Measurements from ENCODE around the gene REG4. TPM values are rescaled to one million over a fixed set of nuclear protein-coding genes. Genes with fewer than 3 reads are reported as not detected.

REG4 gene
- total RNA-seq, 4 donors from 2014 or later, result not detected

DNA sequence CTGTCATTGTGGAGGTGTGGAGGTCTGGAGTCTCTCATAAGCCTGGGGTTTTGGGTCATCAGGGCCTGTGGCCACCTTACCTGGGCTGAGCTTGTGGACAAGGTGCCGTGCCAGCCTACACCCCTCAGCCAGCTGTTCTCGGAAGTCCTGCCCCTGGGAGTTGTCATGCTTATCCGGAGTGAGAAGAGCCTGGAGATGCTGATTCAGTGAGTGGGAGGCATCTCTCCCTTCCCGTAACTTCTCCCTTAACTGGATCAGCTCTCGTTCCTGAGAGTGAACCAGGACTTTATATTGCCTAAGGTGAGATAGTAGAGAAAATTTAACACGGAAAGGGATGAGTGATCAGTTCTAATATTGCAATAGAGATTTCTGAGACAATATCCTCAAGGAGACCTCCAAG lies 30.0 kb upstream of the REG4 start:
- TF ChIP-seq EP300 (IDR thresholded peaks at IDR 0.05) (no peak), POLR2A (IDR thresholded peaks at IDR 0.05) (no peak), CTCF (IDR thresholded peaks at IDR 0.05) (no peak), POLR2AphosphoS5 (IDR thresholded peaks at IDR 0.05) (no peak)
- Histone ChIP-seq H3K4me1 (no peaks in the 10 kb centered on the region), H3K9me3 (no peaks in the 10 kb centered on the region), H3K27me3 (no peaks in the 10 kb centered on the region), H3K4me3 (no peak overlapping the region), H3K36me3 (no peaks in the 10 kb centered on the region), H3K27ac (no peak overlapping the region)
- WGBS, 2 donors (ENCODE audit: low coverage in 1 of 2), result 73 to 90% methylated on average over 2 to 3 of the region's 6 CpGs
- ATAC-seq, result no peak

- Histone ChIP-seq H3K9me3 (no peaks in the 10 kb centered on the region), H3K4me3 (no peak overlapping the region), H3K27ac (no peak overlapping the region), H3K36me3 (no peaks in the 10 kb centered on the region), H3K27me3 (no peaks in the 10 kb centered on the region), H3K4me1 (no peaks in the 10 kb centered on the region)
- 47 to 67% methylated on average over 1 of the region's 1 CpG for WGBS, 2 donors (ENCODE audit: low coverage in 1 of 2)
- no peak for TF ChIP-seq EP300 (IDR thresholded peaks at IDR 0.05)
- TF ChIP-seq POLR2AphosphoS5 (IDR thresholded peaks at IDR 0.05), result no peak
- no peak for TF ChIP-seq POLR2A (IDR thresholded peaks at IDR 0.05)
- TF ChIP-seq CTCF (IDR thresholded peaks at IDR 0.05), result no peak
- ATAC-seq, result no peak
These were observed 29.5 kb upstream of the REG4 start for GRCh38 chr1:119840745-119841144.

- no peaks in the 10 kb centered on the region for H3K27me3 ChIP-seq
- no peak for TF ChIP-seq POLR2A (IDR thresholded peaks at IDR 0.05)
- TF ChIP-seq CTCF (IDR thresholded peaks at IDR 0.05), result no peak
- TF ChIP-seq POLR2AphosphoS5 (IDR thresholded peaks at IDR 0.05), result no peak
- TF ChIP-seq EP300 (IDR thresholded peaks at IDR 0.05), result no peak
- WGBS, 2 donors (ENCODE audit: low coverage in 1 of 2), result 60 to 83% methylated on average over 2 to 3 of the region's 3 CpGs
- no peaks in the 10 kb centered on the region for H3K9me3 ChIP-seq
- no peaks in the 10 kb centered on the region for H3K36me3 ChIP-seq
- no peak for ATAC-seq
- no peak overlapping the region for H3K4me3 ChIP-seq
- no peak overlapping the region for H3K27ac ChIP-seq
- H3K4me1 ChIP-seq, result no peaks in the 10 kb centered on the region
These were observed 27.0 kb upstream of the REG4 start for GRCh38 chr1:119838236-119838635.

DNA sequence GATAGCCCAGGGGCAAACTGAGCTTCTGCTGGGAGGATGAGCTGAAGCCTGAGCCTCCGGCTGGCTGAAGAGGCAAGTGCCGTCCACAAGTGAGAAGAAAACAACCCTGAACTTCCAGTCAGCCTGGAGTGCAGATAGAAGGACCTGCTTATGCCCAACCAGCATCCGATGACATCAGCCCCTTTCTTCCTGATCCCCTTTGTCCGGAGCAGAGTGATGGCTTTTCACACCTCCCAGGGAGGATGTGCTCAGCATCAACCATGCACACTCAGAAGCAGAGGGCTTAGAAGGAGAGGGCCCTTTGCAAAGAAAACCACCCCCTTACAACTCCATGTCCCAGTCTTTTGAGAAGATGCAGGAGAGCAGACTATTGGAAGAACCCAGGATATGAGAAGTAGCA lies 23.7 kb upstream of the REG4 start:
- Histone ChIP-seq H3K9me3 (no peaks in the 10 kb centered on the region), H3K4me1 (no peaks in the 10 kb centered on the region), H3K36me3 (no peaks in the 10 kb centered on the region), H3K27me3 (no peaks in the 10 kb centered on the region), H3K4me3 (no peak overlapping the region), H3K27ac (no peak overlapping the region)
- TF ChIP-seq CTCF (IDR thresholded peaks at IDR 0.05), result no peak
- TF ChIP-seq POLR2A (IDR thresholded peaks at IDR 0.05), result no peak
- no peak for TF ChIP-seq EP300 (IDR thresholded peaks at IDR 0.05)
- TF ChIP-seq POLR2AphosphoS5 (IDR thresholded peaks at IDR 0.05), result no peak
- 60% methylated on average over 1 of the region's 4 CpGs; no CpG with 5 or more reads in 1 of the 2 donors for WGBS, 2 donors (ENCODE audit: low coverage in 1 of 2)
- no peak for ATAC-seq

- H3K4me3 ChIP-seq, result no peak overlapping the region
- TF ChIP-seq POLR2A (IDR thresholded peaks at IDR 0.05), result no peak
- no peak for TF ChIP-seq POLR2AphosphoS5 (IDR thresholded peaks at IDR 0.05)
- TF ChIP-seq EP300 (IDR thresholded peaks at IDR 0.05), result no peak
- TF ChIP-seq CTCF (IDR thresholded peaks at IDR 0.05), result no peak
- H3K27me3 ChIP-seq, result no peaks in the 10 kb centered on the region
- H3K9me3 ChIP-seq, result no peaks in the 10 kb centered on the region
- H3K36me3 ChIP-seq, result no peaks in the 10 kb centered on the region
- 91 to 100% methylated on average over 2 to 3 of the region's 3 CpGs for WGBS, 2 donors (ENCODE audit: low coverage in 1 of 2)
- no peak for ATAC-seq
- H3K4me1 ChIP-seq, result no peaks in the 10 kb centered on the region
- no peak overlapping the region for H3K27ac ChIP-seq
These were observed 19.8 kb upstream of the REG4 start for GRCh38 chr1:119831027-119831426.
